ENCODE data around the gene TMEM54.
"Not testable (repeated sequence)": the region's sequence is repeated elsewhere in the genome, so short reads cannot be mapped to it uniquely, and the experiment has no call there.

Gene TMEM54

GRCh38 chr1:32919811-32920733 is 18.9 kb upstream of the TMEM54 start:
- DNase-seq (ENCODE audit: low read depth), result no peak

GRCh38 chr1:32918179-32918578 is 17.0 kb upstream of the TMEM54 start:
- DNase-seq (ENCODE audit: low read depth), result no peak

GRCh38 chr1:32917521-32917920 is 16.3 kb upstream of the TMEM54 start:
- DNase-seq (ENCODE audit: low read depth), result no peak

GRCh38 chr1:32915766-32916706 is 14.8 kb upstream of the TMEM54 start:
- no peak for DNase-seq (ENCODE audit: low read depth)

GRCh38 chr1:32910319-32910718 is 9.1 kb upstream of the TMEM54 start:
- no peak for DNase-seq (ENCODE audit: low read depth)

- DNase-seq (ENCODE audit: low read depth), result no peak
Measured at GRCh38 chr1:32907435-32907834, 6.2 kb upstream of the TMEM54 start.

GRCh38 chr1:32906654-32907053 is 5.5 kb upstream of the TMEM54 start:
- DNase-seq (ENCODE audit: low read depth), result no peak

GRCh38 chr1:32905588-32905987 is 4.4 kb upstream of the TMEM54 start:
- not testable (repeated sequence) for DNase-seq (ENCODE audit: low read depth)

GRCh38 chr1:32904797-32905196 is 3.6 kb upstream of the TMEM54 start:
- no peak for DNase-seq (ENCODE audit: low read depth)

GRCh38 chr1:32903991-32904785 is 3.0 kb upstream of the TMEM54 start:
- DNase-seq (ENCODE audit: low read depth), result no peak

GRCh38 chr1:32902535-32902920 is 1.3 kb upstream of the TMEM54 start:
- DNase-seq (ENCODE audit: low read depth), result no peak

GRCh38 chr1:32901823-32902534 is 790 bp upstream of the TMEM54 start:
- DNase-seq (ENCODE audit: low read depth), result no peak

GRCh38 chr1:32900371-32900955 is 726 bp downstream of the TMEM54 start:
- DNase-seq (ENCODE audit: low read depth), result no peak

- DNase-seq (ENCODE audit: low read depth), result no peak
Measured at GRCh38 chr1:32899586-32900296, 1.4 kb downstream of the TMEM54 start.

GRCh38 chr1:32898958-32899357 is 2.2 kb downstream of the TMEM54 start:
- DNase-seq (ENCODE audit: low read depth), result no peak

GRCh38 chr1:32898056-32898455 is 3.1 kb downstream of the TMEM54 start:
- no peak for DNase-seq (ENCODE audit: low read depth)

GRCh38 chr1:32897082-32898049 is 3.8 kb downstream of the TMEM54 start:
- DNase-seq (ENCODE audit: low read depth), result no peak

- DNase-seq (ENCODE audit: low read depth), result no peak
Measured at GRCh38 chr1:32896451-32896850, 4.7 kb downstream of the TMEM54 start.

Measured in stimulated activated CD8-positive, alpha-beta memory T cell treated with anti-CD3 and anti-CD28 coated beads, Interleukin-15, amount 100 ng/mL, for 24 hours (primary cell).